Uterus (tissue), 2 donors: ENCODE results near the gene UNC5CL.

ENCODE experiments used
- CTCF ChIP-seq, 4 experiments: fragments of 200-600 bp in 2 of 4; fragments of 450-650 bp in 2 of 4; sonication (generic) in 2 of 4; IDR thresholded peaks; one replicate each; pipeline ENCODE4 v1.5.1; 2016 to 2019; ENCODE audit warnings: antibody characterized with exemption in 4 of 4, mild to moderate bottlenecking in 2 of 4, moderate library complexity in 1 of 4
- POLR2A ChIP-seq, 2 donors: fragments of 450-650 bp; IDR thresholded peaks; one replicate each; pipeline ENCODE4 v1.6.1; 2016; ENCODE audit warnings: antibody characterized with exemption in 2 of 2, mild to moderate bottlenecking in 1 of 2, moderate library complexity in 1 of 2

- TF ChIP-seq POLR2A (IDR thresholded peaks at IDR 0.05) (no peak), CTCF (IDR thresholded peaks at IDR 0.05) (no peak)
These were observed 3.4 kb upstream of the UNC5CL start, which contains the start of gene TSPO2 for GRCh38 chr6:41042226-41043055.
